Measurements from ENCODE around the gene WDFY3.

The WDFY3 gene

GRCh38 chr4:84874619-84875018 lies 91.9 kb downstream of the WDFY3 start:
- no peak overlapping the region for H3K4me3 ChIP-seq (ENCODE audit: insufficient read depth, low read length, poor library complexity, severe bottlenecking)
- no peaks in the 10 kb centered on the region for H3K27me3 ChIP-seq (ENCODE audit: low read length)
- no peaks in the 10 kb centered on the region for H3K9me3 ChIP-seq (ENCODE audit: insufficient read depth, low read length)
- no peaks in the 10 kb centered on the region for H4K20me1 ChIP-seq (ENCODE audit: low read depth, low read length)
- no peaks in the 10 kb centered on the region for H3K9me2 ChIP-seq (replicated peaks; ENCODE audit: insufficient read depth, low read length)
- no peak overlapping the region for H2AFZ ChIP-seq (ENCODE audit: low read depth, low read length, severe bottlenecking)
- H3K79me2 ChIP-seq (ENCODE audit: insufficient read depth, low read length) = no peaks in the 10 kb centered on the region
- TF ChIP-seq CTCF (IDR thresholded peaks at IDR 0.05; ENCODE audit: insufficient read depth, low read length, poor library complexity, severe bottlenecking) (no peak), EZH2phosphoT487 (conservative IDR thresholded peaks at IDR 0.05; ENCODE audit: low read length) (no peak)
- no peak overlapping the region for H3K9ac ChIP-seq (ENCODE audit: low read length)
- H3K27ac ChIP-seq (ENCODE audit: low read depth, low read length) = no peak overlapping the region
- no peak overlapping the region for H3K4me2 ChIP-seq (ENCODE audit: low read depth, low read length, poor library complexity, severe bottlenecking)
- H3F3A ChIP-seq (ENCODE audit: insufficient read depth) = no peaks in the 10 kb centered on the region
- H3K36me3 ChIP-seq (ENCODE audit: low read length) = no peaks in the 10 kb centered on the region

GRCh38 chr4:84870398-84871163 lies 95.9 kb downstream of the WDFY3 start:
- Histone ChIP-seq H3K27ac (ENCODE audit: low read depth, low read length) (no peak overlapping the region), H3K27me3 (ENCODE audit: low read length) (no peaks in the 10 kb centered on the region), H3K9me2 (replicated peaks; ENCODE audit: insufficient read depth, low read length) (no peaks in the 10 kb centered on the region), H3K79me2 (ENCODE audit: insufficient read depth, low read length) (no peaks in the 10 kb centered on the region), H3K36me3 (ENCODE audit: low read length) (no peaks in the 10 kb centered on the region), H3K9ac (ENCODE audit: low read length) (no peak overlapping the region), H4K20me1 (ENCODE audit: low read depth, low read length) (no peaks in the 10 kb centered on the region), H2AFZ (ENCODE audit: low read depth, low read length, severe bottlenecking) (no peak overlapping the region), H3K4me3 (ENCODE audit: insufficient read depth, low read length, poor library complexity, severe bottlenecking) (no peak overlapping the region), H3K9me3 (ENCODE audit: insufficient read depth, low read length) (no peaks in the 10 kb centered on the region), H3F3A (ENCODE audit: insufficient read depth) (no peaks in the 10 kb centered on the region), H3K4me2 (ENCODE audit: low read depth, low read length, poor library complexity, severe bottlenecking) (no peak overlapping the region)
- TF ChIP-seq CTCF (IDR thresholded peaks at IDR 0.05; ENCODE audit: insufficient read depth, low read length, poor library complexity, severe bottlenecking) (no peak), EZH2phosphoT487 (conservative IDR thresholded peaks at IDR 0.05; ENCODE audit: low read length) (no peak)

GRCh38 chr4:84866295-84866694 lies 100.2 kb downstream of the WDFY3 start:
- no peaks in the 10 kb centered on the region for H3K27me3 ChIP-seq (ENCODE audit: low read length)
- no peaks in the 10 kb centered on the region for H4K20me1 ChIP-seq (ENCODE audit: low read depth, low read length)
- no peak overlapping the region for H3K9ac ChIP-seq (ENCODE audit: low read length)
- no peak overlapping the region for H2AFZ ChIP-seq (ENCODE audit: low read depth, low read length, severe bottlenecking)
- no peaks in the 10 kb centered on the region for H3K9me2 ChIP-seq (replicated peaks; ENCODE audit: insufficient read depth, low read length)
- H3F3A ChIP-seq (ENCODE audit: insufficient read depth) = no peaks in the 10 kb centered on the region
- no peak for TF ChIP-seq EZH2phosphoT487 (conservative IDR thresholded peaks at IDR 0.05; ENCODE audit: low read length)
- TF ChIP-seq CTCF (IDR thresholded peaks at IDR 0.05; ENCODE audit: insufficient read depth, low read length, poor library complexity, severe bottlenecking) = no peak
- no peaks in the 10 kb centered on the region for H3K9me3 ChIP-seq (ENCODE audit: insufficient read depth, low read length)
- H3K79me2 ChIP-seq (ENCODE audit: insufficient read depth, low read length) = no peaks in the 10 kb centered on the region
- no peak overlapping the region for H3K27ac ChIP-seq (ENCODE audit: low read depth, low read length)
- no peaks in the 10 kb centered on the region for H3K36me3 ChIP-seq (ENCODE audit: low read length)
- no peak overlapping the region for H3K4me3 ChIP-seq (ENCODE audit: insufficient read depth, low read length, poor library complexity, severe bottlenecking)
- H3K4me2 ChIP-seq (ENCODE audit: low read depth, low read length, poor library complexity, severe bottlenecking) = no peak overlapping the region

Measured in SU-DHL-6 (cell line).